Measurements from ENCODE around the gene HCAR3.

HCAR3 gene

GRCh38 chr12:122665759-122666158 lies 50.9 kb downstream of the HCAR3 start:
- no peak for DNase-seq

- no peak for DNase-seq
Observed at GRCh38 chr12:122665349-122665748, 51.3 kb downstream of the HCAR3 start.
